ENCODE results near the gene SETD4.

SETD4 gene

DNA sequence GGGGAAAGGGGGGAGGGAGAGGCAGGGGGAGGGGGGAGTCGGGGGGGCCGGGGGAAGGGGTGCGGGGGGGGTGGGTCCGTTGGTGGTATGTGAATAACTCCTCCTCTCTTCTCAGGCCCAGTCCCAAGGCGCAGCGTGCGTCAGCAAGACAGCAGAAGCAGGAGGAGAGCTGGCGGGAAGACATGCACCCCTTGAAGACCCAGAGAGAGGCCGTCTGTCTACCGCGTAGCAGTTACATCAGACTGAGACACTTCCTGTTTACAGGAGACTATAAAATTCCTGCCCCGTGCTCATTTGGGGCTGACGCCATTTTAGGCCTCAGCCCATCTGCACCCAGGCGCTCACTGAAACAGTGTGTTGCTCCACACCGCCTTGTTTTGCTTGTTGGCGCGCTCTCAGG is 55.3 kb downstream of the SETD4 start:
- DNase-seq (ENCODE audit: low read depth), result no peak
- TF ChIP-seq, protein P1, sequence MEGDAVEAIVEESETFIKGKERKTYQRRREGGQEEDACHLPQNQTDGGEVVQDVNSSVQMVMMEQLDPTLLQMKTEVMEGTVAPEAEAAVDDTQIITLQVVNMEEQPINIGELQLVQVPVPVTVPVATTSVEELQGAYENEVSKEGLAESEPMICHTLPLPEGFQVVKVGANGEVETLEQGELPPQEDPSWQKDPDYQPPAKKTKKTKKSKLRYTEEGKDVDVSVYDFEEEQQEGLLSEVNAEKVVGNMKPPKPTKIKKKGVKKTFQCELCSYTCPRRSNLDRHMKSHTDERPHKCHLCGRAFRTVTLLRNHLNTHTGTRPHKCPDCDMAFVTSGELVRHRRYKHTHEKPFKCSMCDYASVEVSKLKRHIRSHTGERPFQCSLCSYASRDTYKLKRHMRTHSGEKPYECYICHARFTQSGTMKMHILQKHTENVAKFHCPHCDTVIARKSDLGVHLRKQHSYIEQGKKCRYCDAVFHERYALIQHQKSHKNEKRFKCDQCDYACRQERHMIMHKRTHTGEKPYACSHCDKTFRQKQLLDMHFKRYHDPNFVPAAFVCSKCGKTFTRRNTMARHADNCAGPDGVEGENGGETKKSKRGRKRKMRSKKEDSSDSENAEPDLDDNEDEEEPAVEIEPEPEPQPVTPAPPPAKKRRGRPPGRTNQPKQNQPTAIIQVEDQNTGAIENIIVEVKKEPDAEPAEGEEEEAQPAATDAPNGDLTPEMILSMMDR (conservative IDR thresholded peaks at IDR 0.05; ENCODE audit: low read depth, low read length), result no peak
- H3K4me3 ChIP-seq (ENCODE audit: low read length), result no peak overlapping the region

- no peak for DNase-seq (ENCODE audit: low read depth)
- TF ChIP-seq, protein P1 (conservative IDR thresholded peaks at IDR 0.05; ENCODE audit: low read depth, low read length), result no peak
- no peak overlapping the region for H3K4me3 ChIP-seq (ENCODE audit: low read length)
Observed at GRCh38 chr21:36004441-36004840, 55.9 kb downstream of the SETD4 start.

DNA sequence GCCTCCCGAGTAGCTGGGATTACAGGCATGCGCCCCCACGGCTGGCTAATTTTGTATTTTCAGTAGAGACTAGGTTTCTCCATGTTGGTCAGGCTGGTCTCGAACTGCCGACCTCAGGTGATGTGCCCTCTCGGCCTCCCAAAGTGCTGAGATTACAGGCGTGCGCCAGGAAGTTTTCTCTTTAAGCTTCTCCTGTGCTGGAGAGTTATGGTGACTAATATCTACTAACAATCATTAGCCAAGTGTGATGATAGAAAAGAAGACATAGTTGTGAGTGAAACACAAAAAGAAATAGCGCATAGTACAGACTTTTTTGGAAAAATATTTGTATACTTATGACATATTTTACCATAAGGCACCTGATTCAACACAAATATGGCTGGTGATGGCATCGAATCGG is 56.5 kb downstream of the SETD4 start:
- TF ChIP-seq, protein P1 (conservative IDR thresholded peaks at IDR 0.05; ENCODE audit: low read depth, low read length), result no peak
- no peak overlapping the region for H3K4me3 ChIP-seq (ENCODE audit: low read length)

GRCh38 chr21:35996217-35996616 is 64.1 kb downstream of the SETD4 start:
- TF ChIP-seq, protein P1 (conservative IDR thresholded peaks at IDR 0.05; ENCODE audit: low read depth, low read length), result no peak
- no peak overlapping the region for H3K4me3 ChIP-seq (ENCODE audit: low read length)
- no peak for DNase-seq (ENCODE audit: low read depth)

More for the DNA sequence above, 56.5 kb downstream of the SETD4 start:
- DNase-seq (ENCODE audit: low read depth), result no peak

DNA sequence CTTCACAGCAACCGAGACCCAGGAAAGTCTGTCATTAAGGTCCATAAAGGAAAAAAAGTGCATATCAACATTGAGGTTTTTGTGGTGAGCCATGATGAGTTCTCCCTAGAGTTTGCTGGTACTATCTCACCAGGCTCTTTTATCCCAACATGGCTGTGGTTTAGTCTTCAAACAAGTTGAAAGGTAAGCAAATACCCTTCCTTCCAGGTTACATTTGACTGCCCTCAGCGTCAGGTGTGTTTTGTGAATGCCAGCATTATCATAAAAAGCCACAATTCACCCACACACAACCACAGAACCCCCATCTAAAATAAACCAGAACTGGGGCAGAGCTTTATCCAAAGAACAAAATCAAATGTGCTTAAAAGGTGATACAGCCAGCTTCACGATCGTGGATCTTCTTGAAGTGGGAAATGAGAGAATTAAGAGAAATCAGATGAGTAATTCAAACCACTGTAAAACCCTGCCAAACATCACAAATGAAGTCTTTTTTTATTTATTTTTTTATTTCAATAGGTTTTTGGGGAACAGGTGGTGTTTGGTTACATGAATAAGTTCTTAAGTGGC is 64.7 kb downstream of the SETD4 start:
- no peak for DNase-seq (ENCODE audit: low read depth)
- TF ChIP-seq, protein P1 (conservative IDR thresholded peaks at IDR 0.05; ENCODE audit: low read depth, low read length), result no peak
- H3K4me3 ChIP-seq (ENCODE audit: low read length), result no peak overlapping the region

- no peak overlapping the region for H3K4me3 ChIP-seq (ENCODE audit: low read length)
- no peak for DNase-seq (ENCODE audit: low read depth)
- TF ChIP-seq, protein P1 (conservative IDR thresholded peaks at IDR 0.05; ENCODE audit: low read depth, low read length), result no peak
Observed at GRCh38 chr21:35994613-35995012, 65.7 kb downstream of the SETD4 start.

DNA sequence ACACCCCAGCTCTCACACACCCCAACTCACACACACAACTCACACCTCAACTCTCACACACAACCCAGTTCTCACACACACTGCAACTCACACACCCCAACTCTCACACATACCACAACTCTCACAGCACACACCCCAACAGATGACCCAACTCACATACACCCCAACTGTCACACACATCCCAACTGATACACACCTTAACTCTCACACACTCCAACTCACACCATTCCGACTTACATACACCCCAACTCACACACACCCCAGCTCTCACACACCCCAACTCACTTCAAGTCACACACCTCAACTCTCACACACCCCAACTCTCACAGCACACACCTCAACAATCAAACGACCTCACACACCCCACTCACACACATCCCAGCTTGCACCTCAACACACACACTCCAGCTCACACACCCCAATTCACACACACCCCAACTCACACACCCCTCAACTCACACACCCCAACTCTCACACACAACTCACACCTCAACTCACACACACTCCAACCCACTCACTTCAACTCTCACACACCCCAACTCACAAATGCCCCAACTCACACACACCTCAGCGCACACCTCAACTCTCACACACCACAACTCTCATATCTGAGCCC is 66.3 kb downstream of the SETD4 start:
- H3K4me3 ChIP-seq (ENCODE audit: low read length), result no peak overlapping the region
- DNase-seq (ENCODE audit: low read depth), result no peak
- TF ChIP-seq, protein P1 (conservative IDR thresholded peaks at IDR 0.05; ENCODE audit: low read depth, low read length), result no peak
